Measurements from ENCODE around the gene TMEM63B.

DNA sequence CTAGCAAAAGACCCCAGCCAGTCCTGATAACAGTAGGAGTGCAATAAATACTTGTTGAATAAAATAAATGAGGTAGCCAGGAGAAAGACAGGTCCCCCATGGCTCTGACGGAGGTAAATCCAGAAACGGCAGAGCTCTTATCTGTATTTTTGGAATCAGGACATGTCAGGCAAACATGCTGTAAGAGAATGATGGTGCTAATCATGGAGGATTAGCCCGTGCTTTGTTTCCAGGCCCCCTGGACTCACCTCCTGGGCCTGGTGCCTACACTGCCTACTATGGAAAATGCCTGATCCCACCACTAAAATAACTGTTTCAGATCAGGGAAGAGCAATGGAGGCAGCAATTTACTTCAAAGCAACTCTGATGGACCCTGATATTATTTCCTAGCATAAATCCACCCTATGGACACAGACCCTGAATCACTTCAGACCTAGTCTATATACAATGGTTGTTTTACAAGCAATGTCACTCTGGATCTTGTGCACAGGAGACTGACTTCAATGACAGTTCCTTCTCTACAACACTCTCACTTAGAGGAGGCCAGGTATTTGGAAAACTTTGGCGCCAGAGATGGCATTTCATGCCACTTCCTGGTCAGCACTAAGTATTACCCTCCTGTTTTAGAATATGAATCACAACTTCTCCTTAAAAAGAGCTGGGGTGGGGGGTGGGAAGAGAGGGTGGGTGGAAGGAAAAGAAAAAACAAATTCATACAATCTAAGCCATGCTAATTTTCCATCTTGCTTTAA lies 6.5 kb upstream of the TMEM63B start:
- TF ChIP-seq, protein P1, sequence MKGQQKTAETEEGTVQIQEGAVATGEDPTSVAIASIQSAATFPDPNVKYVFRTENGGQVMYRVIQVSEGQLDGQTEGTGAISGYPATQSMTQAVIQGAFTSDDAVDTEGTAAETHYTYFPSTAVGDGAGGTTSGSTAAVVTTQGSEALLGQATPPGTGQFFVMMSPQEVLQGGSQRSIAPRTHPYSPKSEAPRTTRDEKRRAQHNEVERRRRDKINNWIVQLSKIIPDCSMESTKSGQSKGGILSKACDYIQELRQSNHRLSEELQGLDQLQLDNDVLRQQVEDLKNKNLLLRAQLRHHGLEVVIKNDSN (IDR thresholded peaks at IDR 0.05) = no peak
- TF ChIP-seq TAF1 (IDR thresholded peaks at IDR 0.05; ENCODE audit: low read depth) (no peak), YY1 (IDR thresholded peaks at IDR 0.05; ENCODE audit: low read depth) (no peak), RAD21 (IDR thresholded peaks at IDR 0.05; ENCODE audit: low read depth) (no peak), TEAD4 (IDR thresholded peaks at IDR 0.05) (no peak), EP300 (IDR thresholded peaks at IDR 0.05; ENCODE audit: borderline replicate concordance) (no peak), ZBTB7A (IDR thresholded peaks at IDR 0.05; ENCODE audit: low read depth) (no peak), CEBPB (IDR thresholded peaks at IDR 0.05) (no peak), CREB1 (IDR thresholded peaks at IDR 0.05; ENCODE audit: low read depth) (no peak), TCF12 (IDR thresholded peaks at IDR 0.05; ENCODE audit: low read depth) (no peak), EGR1 (IDR thresholded peaks at IDR 0.05) (no peak)
- TF ChIP-seq, protein P2, sequence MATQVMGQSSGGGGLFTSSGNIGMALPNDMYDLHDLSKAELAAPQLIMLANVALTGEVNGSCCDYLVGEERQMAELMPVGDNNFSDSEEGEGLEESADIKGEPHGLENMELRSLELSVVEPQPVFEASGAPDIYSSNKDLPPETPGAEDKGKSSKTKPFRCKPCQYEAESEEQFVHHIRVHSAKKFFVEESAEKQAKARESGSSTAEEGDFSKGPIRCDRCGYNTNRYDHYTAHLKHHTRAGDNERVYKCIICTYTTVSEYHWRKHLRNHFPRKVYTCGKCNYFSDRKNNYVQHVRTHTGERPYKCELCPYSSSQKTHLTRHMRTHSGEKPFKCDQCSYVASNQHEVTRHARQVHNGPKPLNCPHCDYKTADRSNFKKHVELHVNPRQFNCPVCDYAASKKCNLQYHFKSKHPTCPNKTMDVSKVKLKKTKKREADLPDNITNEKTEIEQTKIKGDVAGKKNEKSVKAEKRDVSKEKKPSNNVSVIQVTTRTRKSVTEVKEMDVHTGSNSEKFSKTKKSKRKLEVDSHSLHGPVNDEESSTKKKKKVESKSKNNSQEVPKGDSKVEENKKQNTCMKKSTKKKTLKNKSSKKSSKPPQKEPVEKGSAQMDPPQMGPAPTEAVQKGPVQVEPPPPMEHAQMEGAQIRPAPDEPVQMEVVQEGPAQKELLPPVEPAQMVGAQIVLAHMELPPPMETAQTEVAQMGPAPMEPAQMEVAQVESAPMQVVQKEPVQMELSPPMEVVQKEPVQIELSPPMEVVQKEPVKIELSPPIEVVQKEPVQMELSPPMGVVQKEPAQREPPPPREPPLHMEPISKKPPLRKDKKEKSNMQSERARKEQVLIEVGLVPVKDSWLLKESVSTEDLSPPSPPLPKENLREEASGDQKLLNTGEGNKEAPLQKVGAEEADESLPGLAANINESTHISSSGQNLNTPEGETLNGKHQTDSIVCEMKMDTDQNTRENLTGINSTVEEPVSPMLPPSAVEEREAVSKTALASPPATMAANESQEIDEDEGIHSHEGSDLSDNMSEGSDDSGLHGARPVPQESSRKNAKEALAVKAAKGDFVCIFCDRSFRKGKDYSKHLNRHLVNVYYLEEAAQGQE (IDR thresholded peaks at IDR 0.05; ENCODE audit: low read depth) = no peak
- TF ChIP-seq, protein P3, sequence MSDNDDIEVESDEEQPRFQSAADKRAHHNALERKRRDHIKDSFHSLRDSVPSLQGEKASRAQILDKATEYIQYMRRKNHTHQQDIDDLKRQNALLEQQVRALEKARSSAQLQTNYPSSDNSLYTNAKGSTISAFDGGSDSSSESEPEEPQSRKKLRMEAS (IDR thresholded peaks at IDR 0.05) = no peak
